ENCODE measurements around the gene DDR1.

GRCh38 chr6:30897882-30898281 lies 13.6 kb downstream of the DDR1 start:
- TF ChIP-seq CTCF (IDR thresholded peaks at IDR 0.05) = no peak
- no peak for TF ChIP-seq CREM (CRISPR knock-in tag; IDR thresholded peaks at IDR 0.05)
